ENCODE data around the gene THSD7A.

Gene THSD7A

GRCh38 chr7:11489280-11489679 is 342.7 kb downstream of the THSD7A start:
- DNase-seq: no peak

GRCh38 chr7:11486271-11486670 is 345.7 kb downstream of the THSD7A start:
- no peak for DNase-seq

- DNase-seq: no peak
Measured at GRCh38 chr7:11485636-11486035, 346.4 kb downstream of the THSD7A start.

- no peak for DNase-seq
Measured at GRCh38 chr7:11480143-11480542, 351.9 kb downstream of the THSD7A start.

GRCh38 chr7:11478882-11479281 is 353.1 kb downstream of the THSD7A start:
- DNase-seq: no peak

- DNase-seq: no peak
Measured at GRCh38 chr7:11478426-11478825, 353.6 kb downstream of the THSD7A start.

- no peak for DNase-seq
Measured at GRCh38 chr7:11474902-11475585, 357.0 kb downstream of the THSD7A start.

- DNase-seq: no peak
Measured at GRCh38 chr7:11473807-11474424, 358.1 kb downstream of the THSD7A start.

- no peak for DNase-seq
Measured at GRCh38 chr7:11473220-11473619, 358.8 kb downstream of the THSD7A start.

GRCh38 chr7:11472646-11473045 is 359.4 kb downstream of the THSD7A start:
- no peak for DNase-seq

GRCh38 chr7:11471255-11471654 is 360.7 kb downstream of the THSD7A start:
- DNase-seq: no peak

- DNase-seq: no peak
Measured at GRCh38 chr7:11469028-11469745, 362.8 kb downstream of the THSD7A start.

GRCh38 chr7:11466517-11467105 is 365.4 kb downstream of the THSD7A start:
- DNase-seq: no peak

GRCh38 chr7:11464624-11465023 is 367.4 kb downstream of the THSD7A start:
- DNase-seq: no peak

- DNase-seq: no peak
Measured at GRCh38 chr7:11461946-11462345, 370.1 kb downstream of the THSD7A start.

- no peak for DNase-seq
Measured at GRCh38 chr7:11458736-11459483, 373.1 kb downstream of the THSD7A start.

- DNase-seq: no peak
Measured at GRCh38 chr7:11457419-11457818, 374.6 kb downstream of the THSD7A start.

GRCh38 chr7:11456574-11456973 is 375.4 kb downstream of the THSD7A start:
- DNase-seq: no peak

GRCh38 chr7:11452476-11452875 is 379.5 kb downstream of the THSD7A start:
- no peak for DNase-seq

GRCh38 chr7:11450281-11450680 is 381.7 kb downstream of the THSD7A start:
- no peak for DNase-seq

- no peak for DNase-seq
Measured at GRCh38 chr7:11449316-11449715, 382.7 kb downstream of the THSD7A start.

- DNase-seq: no peak
Measured at GRCh38 chr7:11448323-11448722, 383.7 kb downstream of the THSD7A start.

GRCh38 chr7:11447106-11447505 is 384.9 kb downstream of the THSD7A start:
- no peak for DNase-seq
